GM12892 (cell line): Measurements from ENCODE around the gene PARVG.

ENCODE experiments used
- POLR2A ChIP-seq: IDR thresholded peaks from 2 replicates; pipeline ENCODE4 v1.6.1; 2011; ENCODE audit warnings: low read depth, low read length, control low read depth
- POLR2AphosphoS5 ChIP-seq: IDR thresholded peaks from 2 replicates; pipeline ENCODE4 v1.6.1; 2011; ENCODE audit warnings: low read depth, low read length, control low read depth
- TAF1 ChIP-seq: IDR thresholded peaks from 2 replicates; pipeline ENCODE4 v1.6.1; 2011; ENCODE audit warnings: low read depth, mild to moderate bottlenecking, control low read depth, low read length, borderline replicate concordance

DNA sequence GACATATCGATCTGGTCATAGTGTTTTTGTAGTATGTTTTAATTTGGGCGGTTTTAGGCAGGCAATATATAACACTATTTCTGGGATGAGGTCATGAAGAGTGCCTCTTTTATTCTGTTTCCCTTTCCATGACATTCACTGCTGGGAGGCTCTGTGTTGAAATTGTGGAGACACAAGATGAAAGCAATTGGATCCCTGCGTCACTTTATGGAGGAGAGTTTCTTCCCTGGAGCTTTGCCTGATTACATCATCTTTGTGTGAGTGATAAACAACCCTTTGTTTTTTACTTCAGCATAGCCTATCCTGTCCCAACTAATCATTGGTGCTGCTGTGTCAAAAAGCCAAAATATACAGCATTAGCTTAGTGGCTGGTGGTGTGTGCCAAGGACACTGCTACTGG, 48.6 kb downstream of the PARVG start:
- TF ChIP-seq POLR2A (no peak), TAF1 (no peak), POLR2AphosphoS5 (no peak)
